Mesodermal cell (in vitro differentiated cells): ENCODE measurements around the gene CSF2RB.

Experiments used
- H3K27ac ChIP-seq: 2 replicates; pipeline ENCODE4 v1.7.0; 2013; ENCODE audit warnings: mild to moderate bottlenecking, low read depth, low read length, moderate library complexity; ENCODE audit not compliant: severe bottlenecking
- H3K36me3 ChIP-seq: 2 replicates; pipeline ENCODE4 v1.7.1; 2013; ENCODE audit warnings: mild to moderate bottlenecking, low read length, moderate library complexity; ENCODE audit not compliant: control insufficient read depth, insufficient read depth
- H3K4me1 ChIP-seq: one replicate; pipeline ENCODE4 v1.7.1; 2013; ENCODE audit warnings: mild to moderate bottlenecking, low read length; ENCODE audit not compliant: insufficient read depth, control insufficient read depth, poor library complexity, severe bottlenecking
- H3K4me3 ChIP-seq: 2 replicates; pipeline ENCODE4 v1.7.0; 2013; ENCODE audit warnings: low read length, control low read depth, mild to moderate bottlenecking; ENCODE audit not compliant: insufficient read depth, poor library complexity, severe bottlenecking; ENCODE audit errors: extremely low read depth
- H3K9me3 ChIP-seq: 2 replicates; pipeline ENCODE4 v1.7.1; 2013; ENCODE audit warnings: mild to moderate bottlenecking, low read length, moderate library complexity; ENCODE audit not compliant: control insufficient read depth
- WGBS, 2 experiments: methylation state at CpG; one replicate each; pipeline ENCODE4 v1.1.5; 2013; ENCODE audit warnings: missing lambda C conversion rate in 2 of 2; ENCODE audit not compliant: insufficient coverage in 2 of 2; 5-methylcytosine and 5-hydroxymethylcytosine counted together

CSF2RB gene

GRCh38 chr22:36873614-36874308 lies 39.7 kb upstream of the CSF2RB start:
- H3K4me1 ChIP-seq: no peaks in the 10 kb centered on the region
- no peaks in the 10 kb centered on the region for H3K36me3 ChIP-seq
- H3K27ac ChIP-seq: no peak overlapping the region
- WGBS, 2 experiments: 86 to 87% methylated on average over 5 to 6 of the region's 6 CpGs
- H3K4me3 ChIP-seq: no peak overlapping the region
- no peaks in the 10 kb centered on the region for H3K9me3 ChIP-seq

GRCh38 chr22:36874309-36874696 lies 39.1 kb upstream of the CSF2RB start:
- Histone ChIP-seq H3K9me3 (no peaks in the 10 kb centered on the region), H3K4me3 (no peak overlapping the region), H3K4me1 (no peaks in the 10 kb centered on the region), H3K27ac (no peak overlapping the region), H3K36me3 (no peaks in the 10 kb centered on the region)
- 91 to 100% methylated on average over 1 of the region's 2 CpGs for WGBS, 2 experiments

GRCh38 chr22:36874736-36875135 lies 38.7 kb upstream of the CSF2RB start:
- Histone ChIP-seq H3K9me3 (no peaks in the 10 kb centered on the region), H3K27ac (no peak overlapping the region), H3K4me1 (no peaks in the 10 kb centered on the region), H3K4me3 (no peak overlapping the region), H3K36me3 (no peaks in the 10 kb centered on the region)
- 89 to 97% methylated on average over 4 to 5 of the region's 9 CpGs for WGBS, 2 experiments

GRCh38 chr22:36875741-36876140 lies 37.7 kb upstream of the CSF2RB start:
- no peak overlapping the region for H3K4me3 ChIP-seq
- H3K27ac ChIP-seq: no peak overlapping the region
- WGBS, 2 experiments: 70 to 75% methylated on average over 3 to 4 of the region's 6 CpGs
- no peaks in the 10 kb centered on the region for H3K4me1 ChIP-seq
- no peaks in the 10 kb centered on the region for H3K9me3 ChIP-seq
- H3K36me3 ChIP-seq: no peaks in the 10 kb centered on the region

- 90 to 96% methylated on average over 6 of the region's 7 CpGs for WGBS, 2 experiments
These were observed 33.7 kb upstream of the CSF2RB start for GRCh38 chr22:36879775-36880174.

GRCh38 chr22:36881504-36882245 lies 31.8 kb upstream of the CSF2RB start:
- Histone ChIP-seq H3K36me3 (no peaks in the 10 kb centered on the region), H3K9me3 (peaks cover 5% of the 10 kb centered on the region), H3K4me3 (no peak overlapping the region), H3K4me1 (no peaks in the 10 kb centered on the region), H3K27ac (no peak overlapping the region)
- no CpG with 5 or more reads among the region's 1 CpG for WGBS, 2 experiments

More at GRCh38 chr22:36879775-36880174, 33.7 kb upstream of the CSF2RB start:
- H3K4me1 ChIP-seq: no peaks in the 10 kb centered on the region
- H3K9me3 ChIP-seq: peaks cover 5% of the 10 kb centered on the region
- no peak overlapping the region for H3K27ac ChIP-seq
- H3K4me3 ChIP-seq: no peak overlapping the region
- H3K36me3 ChIP-seq: no peaks in the 10 kb centered on the region

GRCh38 chr22:36884349-36885158 lies 28.9 kb upstream of the CSF2RB start:
- H3K4me3 ChIP-seq: no peak overlapping the region
- 69 to 84% methylated on average over 2 of the region's 5 CpGs for WGBS, 2 experiments
- no peaks in the 10 kb centered on the region for H3K36me3 ChIP-seq

GRCh38 chr22:36885474-36885873 lies 28.0 kb upstream of the CSF2RB start:
- no peaks in the 10 kb centered on the region for H3K36me3 ChIP-seq
- no peaks in the 10 kb centered on the region for H3K4me1 ChIP-seq
- H3K4me3 ChIP-seq: no peak overlapping the region
- WGBS, 2 experiments: no CpG with 5 or more reads among the region's 7 CpGs
- H3K9me3 ChIP-seq: peaks cover 5% of the 10 kb centered on the region
- no peak overlapping the region for H3K27ac ChIP-seq

More at GRCh38 chr22:36884349-36885158, 28.9 kb upstream of the CSF2RB start:
- Histone ChIP-seq H3K9me3 (peaks cover 5% of the 10 kb centered on the region), H3K4me1 (no peaks in the 10 kb centered on the region), H3K27ac (no peak overlapping the region)

- Histone ChIP-seq H3K4me3 (no peak overlapping the region), H3K4me1 (no peaks in the 10 kb centered on the region), H3K27ac (no peak overlapping the region), H3K36me3 (no peaks in the 10 kb centered on the region), H3K9me3 (peaks cover 5% of the 10 kb centered on the region)
- WGBS, 2 experiments: 95 to 100% methylated on average over 2 of the region's 4 CpGs
These were observed 27.4 kb upstream of the CSF2RB start for GRCh38 chr22:36886016-36886415.

- 83% methylated on average over 2 of the region's 4 CpGs; no CpG with 5 or more reads in 1 of the 2 experiments for WGBS, 2 experiments
- H3K4me3 ChIP-seq: no peak overlapping the region
- no peaks in the 10 kb centered on the region for H3K4me1 ChIP-seq
- H3K27ac ChIP-seq: no peak overlapping the region
- no peaks in the 10 kb centered on the region for H3K9me3 ChIP-seq
- no peaks in the 10 kb centered on the region for H3K36me3 ChIP-seq
These were observed 26.3 kb upstream of the CSF2RB start for GRCh38 chr22:36887162-36887561.
